ENCODE results near the gene TSR1.

DNA sequence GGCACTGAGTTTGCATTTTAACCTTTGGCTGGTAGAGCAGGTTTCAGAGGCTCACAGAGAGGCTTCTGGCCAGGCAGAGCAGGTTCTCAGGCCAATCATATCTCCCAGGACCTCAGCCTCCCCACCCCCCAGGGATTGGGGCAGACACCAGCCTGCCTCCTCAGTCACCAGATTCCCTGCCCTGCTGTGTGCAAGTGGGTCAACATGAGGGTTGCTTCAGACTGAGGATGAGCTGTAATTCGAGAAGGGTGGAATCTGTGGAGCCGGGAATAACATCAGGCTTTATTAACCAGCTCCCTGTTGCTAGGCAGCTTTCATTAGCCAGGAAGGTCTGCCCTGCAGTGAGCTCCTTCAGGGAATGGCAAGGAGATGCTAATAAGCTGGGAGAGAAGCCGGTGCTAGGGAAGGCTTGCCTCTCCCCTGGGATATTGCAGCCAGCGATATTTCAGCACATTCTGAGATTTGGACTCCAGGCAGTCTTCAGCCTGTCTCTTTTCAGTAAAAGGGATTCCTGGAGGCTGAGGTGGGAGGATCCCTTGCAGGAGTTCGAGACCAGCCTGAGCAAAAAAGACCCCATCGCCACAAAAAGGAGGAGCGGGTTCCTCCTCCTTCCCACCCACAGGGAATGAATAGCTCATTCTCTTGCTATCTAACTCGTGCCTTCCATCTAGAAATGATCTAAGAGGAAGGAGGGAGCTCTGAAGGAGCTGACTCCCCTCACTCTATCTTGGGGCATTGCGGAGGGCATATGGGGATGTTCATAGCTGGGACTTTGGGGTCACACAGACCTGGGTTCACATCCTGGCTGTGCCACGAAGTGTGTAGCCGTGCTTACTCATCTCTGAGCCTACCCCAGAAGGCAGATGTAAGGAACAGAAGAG lies 11.8 kb upstream of the TSR1 start:
- TF ChIP-seq POLR2AphosphoS5 (IDR thresholded peaks at IDR 0.05; ENCODE audit: low read depth, low read length) (no peak), TAF1 (IDR thresholded peaks at IDR 0.05; ENCODE audit: borderline replicate concordance, insufficient read depth, low read length) (no peak), SIN3A (IDR thresholded peaks at IDR 0.05; ENCODE audit: borderline replicate concordance, insufficient read depth, low read length) (no peak)
